DND-41 (cell line): ENCODE measurements around the gene ZC3H7B.

Experiments used
- ATAC-seq: fragments of 200-7000 bp; cut with Tn5 transposase; 3 replicates; pipeline ENCODE4 v1.9.1; 2021; ENCODE audit warnings: low read depth; ENCODE audit not compliant: insufficient read depth
- DNase-seq: peaks from one replicate; pipeline ENCODE4 v3.0.0-alpha.2; 2020
- H2AFZ ChIP-seq: 2 replicates; pipeline ENCODE4 v1.6.0; 2012; ENCODE audit warnings: low read depth, low read length
- H3K27ac ChIP-seq: 2 replicates; pipeline ENCODE4 v1.5.1; 2012; ENCODE audit warnings: low read length, inconsistent platforms
- H3K27me3 ChIP-seq: fragments of 200-600 bp; sonication (generic); 2 replicates; pipeline ENCODE4 v1.6.0; 2012; ENCODE audit warnings: low read length, mild to moderate bottlenecking, inconsistent platforms; ENCODE audit not compliant: insufficient read depth, poor library complexity
- H3K36me3 ChIP-seq: 2 replicates; pipeline ENCODE4 v1.5.1; 2012; ENCODE audit warnings: low read length, inconsistent platforms; ENCODE audit not compliant: insufficient read depth
- H3K4me1 ChIP-seq: 2 replicates; pipeline ENCODE4 v1.5.1; 2012; ENCODE audit warnings: mild to moderate bottlenecking, low read length; ENCODE audit not compliant: insufficient read depth
- H3K4me2 ChIP-seq: 2 replicates; pipeline ENCODE4 v1.6.0; 2012; ENCODE audit warnings: mild to moderate bottlenecking, moderate library complexity, low read length, inconsistent platforms; ENCODE audit not compliant: insufficient read depth
- H3K4me3 ChIP-seq, 2 experiments: fragments of 200-600 bp in 1 of 2; shearing (Covaris generic) in 1 of 2; 2 replicates each; pipeline ENCODE4 v1.5.1; 2012 to 2016; ENCODE audit warnings: inconsistent platforms in 2 of 2, low read length in 2 of 2, mild to moderate bottlenecking in 2 of 2, low read depth in 1 of 2, moderate library complexity in 1 of 2
- H3K79me2 ChIP-seq: 2 replicates; pipeline ENCODE4 v1.6.0; 2012; ENCODE audit warnings: low read length, inconsistent platforms; ENCODE audit not compliant: insufficient read depth
- H3K9ac ChIP-seq: 2 replicates; pipeline ENCODE4 v1.6.0; 2012; ENCODE audit warnings: low read depth, mild to moderate bottlenecking, inconsistent platforms, low read length, moderate library complexity
- H3K9me3 ChIP-seq: 2 replicates; pipeline ENCODE4 v1.5.1; 2012; ENCODE audit warnings: low read length, moderate library complexity, mild to moderate bottlenecking, inconsistent platforms; ENCODE audit not compliant: insufficient read depth, severe bottlenecking
- H4K20me1 ChIP-seq: 2 replicates; pipeline ENCODE4 v1.6.0; 2012; ENCODE audit warnings: low read length; ENCODE audit not compliant: insufficient read depth
- EZH2 ChIP-seq: IDR thresholded peaks from 3 replicates; pipeline ENCODE4 v1.6.1; 2012; ENCODE audit warnings: borderline replicate concordance, low read depth, mild to moderate bottlenecking, moderate library complexity, low read length, inconsistent platforms; ENCODE audit not compliant: severe bottlenecking
- TF ChIP-seq, protein P1 (sequence below): IDR thresholded peaks from 2 replicates; pipeline ENCODE4 v1.5.1; 2012; ENCODE audit warnings: borderline replicate concordance, low read length, moderate library complexity, mild to moderate bottlenecking; ENCODE audit not compliant: poor library complexity, severe bottlenecking; ENCODE audit errors: extremely low read depth

Gene ZC3H7B

DNA sequence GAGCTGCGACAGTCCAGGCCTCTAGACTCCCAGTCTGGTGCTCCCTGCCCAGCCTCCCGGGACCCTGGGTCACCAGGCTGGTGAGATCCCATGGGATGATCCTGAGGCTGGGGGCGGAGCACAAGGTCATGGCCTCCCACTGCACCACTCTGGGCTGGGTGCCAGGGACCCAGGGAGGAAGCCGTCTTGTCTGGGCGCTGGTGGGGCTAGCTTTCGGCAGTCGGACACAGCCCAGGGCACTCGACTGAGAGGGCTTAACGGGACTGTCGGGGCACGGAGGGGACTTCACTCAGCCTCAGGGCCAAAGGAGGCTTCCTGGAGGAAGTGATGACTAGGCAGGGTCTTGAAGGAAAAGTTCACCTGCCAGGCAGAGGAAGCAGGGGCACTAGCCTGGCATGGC is 39.0 kb downstream of the ZC3H7B start:
- no peak overlapping the region for H3K4me2 ChIP-seq
- no peaks in the 10 kb centered on the region for H3K4me1 ChIP-seq
- H3K4me3 ChIP-seq, result no peak overlapping the region
- TF ChIP-seq, protein P1, sequence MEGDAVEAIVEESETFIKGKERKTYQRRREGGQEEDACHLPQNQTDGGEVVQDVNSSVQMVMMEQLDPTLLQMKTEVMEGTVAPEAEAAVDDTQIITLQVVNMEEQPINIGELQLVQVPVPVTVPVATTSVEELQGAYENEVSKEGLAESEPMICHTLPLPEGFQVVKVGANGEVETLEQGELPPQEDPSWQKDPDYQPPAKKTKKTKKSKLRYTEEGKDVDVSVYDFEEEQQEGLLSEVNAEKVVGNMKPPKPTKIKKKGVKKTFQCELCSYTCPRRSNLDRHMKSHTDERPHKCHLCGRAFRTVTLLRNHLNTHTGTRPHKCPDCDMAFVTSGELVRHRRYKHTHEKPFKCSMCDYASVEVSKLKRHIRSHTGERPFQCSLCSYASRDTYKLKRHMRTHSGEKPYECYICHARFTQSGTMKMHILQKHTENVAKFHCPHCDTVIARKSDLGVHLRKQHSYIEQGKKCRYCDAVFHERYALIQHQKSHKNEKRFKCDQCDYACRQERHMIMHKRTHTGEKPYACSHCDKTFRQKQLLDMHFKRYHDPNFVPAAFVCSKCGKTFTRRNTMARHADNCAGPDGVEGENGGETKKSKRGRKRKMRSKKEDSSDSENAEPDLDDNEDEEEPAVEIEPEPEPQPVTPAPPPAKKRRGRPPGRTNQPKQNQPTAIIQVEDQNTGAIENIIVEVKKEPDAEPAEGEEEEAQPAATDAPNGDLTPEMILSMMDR, result no peak
- TF ChIP-seq EZH2, result no peak
- H3K9ac ChIP-seq, result no peak overlapping the region
- no peaks in the 10 kb centered on the region for H4K20me1 ChIP-seq
- H3K79me2 ChIP-seq, result no peaks in the 10 kb centered on the region
- peaks cover 72% of the 10 kb centered on the region for H3K36me3 ChIP-seq
- H3K27ac ChIP-seq, result no peak overlapping the region
- H3K27me3 ChIP-seq, result no peaks in the 10 kb centered on the region
- no peaks in the 10 kb centered on the region for H3K9me3 ChIP-seq
- no peak for ATAC-seq
- H2AFZ ChIP-seq, result no peak overlapping the region
- no peak for DNase-seq

DNA sequence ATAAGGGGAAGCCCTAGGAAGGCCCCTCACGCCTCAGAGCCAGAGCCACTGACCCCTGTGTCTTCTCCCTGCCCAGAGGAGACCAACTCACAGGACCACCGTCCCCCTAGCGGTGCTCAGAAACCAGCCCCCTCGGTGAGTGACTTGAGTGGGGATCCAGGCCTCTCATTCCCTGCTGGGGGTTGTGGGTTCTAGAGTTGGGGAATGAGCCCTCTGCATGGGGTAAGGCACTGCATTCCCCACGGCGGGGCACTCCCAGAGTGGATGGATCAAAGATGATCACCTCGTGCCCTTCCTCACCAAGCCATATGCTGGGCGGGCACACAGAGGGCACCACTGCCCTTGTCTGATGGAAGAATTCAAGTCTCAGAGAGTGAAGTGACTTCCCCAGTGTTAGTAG is 39.7 kb downstream of the ZC3H7B start:
- H2AFZ ChIP-seq, result no peak overlapping the region
- no peak overlapping the region for H3K9ac ChIP-seq
- H3K4me3 ChIP-seq, result no peak overlapping the region
- peaks cover 72% of the 10 kb centered on the region for H3K36me3 ChIP-seq
- no peaks in the 10 kb centered on the region for H3K4me1 ChIP-seq
- TF ChIP-seq EZH2, result no peak
- H4K20me1 ChIP-seq, result no peaks in the 10 kb centered on the region
- no peak for DNase-seq
- no peaks in the 10 kb centered on the region for H3K9me3 ChIP-seq
- no peak overlapping the region for H3K4me2 ChIP-seq
- no peaks in the 10 kb centered on the region for H3K79me2 ChIP-seq
- no peaks in the 10 kb centered on the region for H3K27me3 ChIP-seq
- no peak for ATAC-seq
- H3K27ac ChIP-seq, result no peak overlapping the region

DNA sequence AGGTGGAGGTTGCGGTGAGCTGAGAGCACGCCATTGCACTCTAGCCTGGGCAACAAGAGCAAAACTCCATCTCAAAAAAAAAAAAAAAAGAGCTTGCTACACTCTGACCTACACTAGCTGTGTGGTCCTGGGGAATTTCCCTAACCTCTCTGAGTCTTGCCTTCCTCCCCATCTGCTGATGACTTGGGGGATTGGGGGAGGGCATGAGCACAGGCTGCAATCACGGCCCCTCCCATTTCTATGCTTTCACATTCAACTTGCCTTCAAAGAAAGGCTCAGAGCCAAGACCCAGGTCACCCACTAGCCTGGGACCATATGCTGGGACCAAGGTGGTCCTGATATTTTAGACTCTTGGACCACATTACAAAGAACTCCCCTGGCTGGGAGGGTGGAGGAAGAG is 40.7 kb downstream of the ZC3H7B start:
- no peaks in the 10 kb centered on the region for H4K20me1 ChIP-seq
- H3K36me3 ChIP-seq, result peaks cover 81% of the 10 kb centered on the region
- H3K9me3 ChIP-seq, result no peaks in the 10 kb centered on the region

DNA sequence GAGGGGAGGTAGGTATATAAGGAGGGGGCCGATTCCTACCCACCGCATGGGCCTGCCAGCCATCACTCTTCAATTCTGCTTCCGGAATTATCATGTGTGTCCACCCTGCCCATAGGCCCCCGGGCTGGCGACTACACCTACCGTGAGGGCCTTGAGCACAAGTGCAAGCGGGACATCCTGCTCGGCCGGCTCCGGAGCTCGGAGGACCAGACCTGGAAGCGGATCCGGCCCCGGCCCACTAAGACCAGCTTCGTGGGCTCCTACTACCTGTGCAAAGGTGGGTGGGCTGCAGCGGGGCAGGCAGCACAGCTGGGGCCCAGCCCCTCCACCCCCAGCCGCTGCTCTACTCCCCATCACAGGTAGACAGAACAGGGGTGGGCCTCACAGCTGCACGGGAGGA is 42.0 kb downstream of the ZC3H7B start:
- no peak overlapping the region for H3K9ac ChIP-seq
- H3K36me3 ChIP-seq, result peaks cover 87% of the 10 kb centered on the region
- H3K27me3 ChIP-seq, result no peaks in the 10 kb centered on the region
- no peaks in the 10 kb centered on the region for H3K9me3 ChIP-seq
- no peaks in the 10 kb centered on the region for H3K79me2 ChIP-seq
- no peak for DNase-seq
- 0 out of 2 replicates have a peak, but pooled peaks cover 1% of the 10 kb centered on the region for H4K20me1 ChIP-seq
- H3K4me3 ChIP-seq, result no peak overlapping the region
- no peak overlapping the region for H2AFZ ChIP-seq
- H3K4me1 ChIP-seq, result no peaks in the 10 kb centered on the region
- H3K4me2 ChIP-seq, result no peak overlapping the region
- H3K27ac ChIP-seq, result no peak overlapping the region
- ATAC-seq, result no peak
- TF ChIP-seq EZH2, result no peak
- TF ChIP-seq, protein P1, result no peak

More for the DNA sequence above, 40.7 kb downstream of the ZC3H7B start:
- no peak overlapping the region for H3K4me2 ChIP-seq
- TF ChIP-seq, protein P1, result no peak
- TF ChIP-seq EZH2, result no peak
- no peak overlapping the region for H3K27ac ChIP-seq
- H3K9ac ChIP-seq, result no peak overlapping the region
- no peaks in the 10 kb centered on the region for H3K4me1 ChIP-seq
- no peaks in the 10 kb centered on the region for H3K27me3 ChIP-seq
- no peak overlapping the region for H2AFZ ChIP-seq
- no peak overlapping the region for H3K4me3 ChIP-seq
- DNase-seq, result peak; percentile 21
- ATAC-seq, result peak; percentile 46; the same call in 2 of the 3 replicates
- H3K79me2 ChIP-seq, result no peaks in the 10 kb centered on the region
